Kidney epithelial cell (primary cell): ENCODE data around the gene PTPRT. TPM values are rescaled to one million over a fixed set of nuclear protein-coding genes. Genes with fewer than 3 reads are reported as not detected.

Experiments
- DNase-seq: peaks from one replicate; pipeline ENCODE4 v3.0.0-alpha.2; 2010; ENCODE audit warnings: low read depth
- H3K27me3 ChIP-seq: 2 replicates; pipeline ENCODE4 v1.6.0; 2011; ENCODE audit warnings: low read length; ENCODE audit not compliant: control insufficient read depth, insufficient read depth
- H3K36me3 ChIP-seq: 2 replicates; pipeline ENCODE4 v1.5.1; 2011; ENCODE audit warnings: low read length; ENCODE audit not compliant: control insufficient read depth, insufficient read depth
- H3K4me3 ChIP-seq: 2 replicates; pipeline ENCODE4 v1.5.1; 2011; ENCODE audit warnings: low read depth, mild to moderate bottlenecking, control low read depth, low read length
- CTCF ChIP-seq: IDR thresholded peaks from 2 replicates; pipeline ENCODE4 v1.5.1; 2011; ENCODE audit warnings: mild to moderate bottlenecking, moderate library complexity, low read length, control low read depth, inconsistent platforms; ENCODE audit not compliant: insufficient read depth, poor library complexity, severe bottlenecking
- total RNA-seq: library from RNA; depleted of rRNA; stranded (reverse); fragments of >200 nt; gene quantifications from 2 replicates; pipeline ENCODE4 v1.2.3, GENCODE V29; 2015

The PTPRT gene
- total RNA-seq, 1 donor from 2014 or later: 0.25 TPM

DNA sequence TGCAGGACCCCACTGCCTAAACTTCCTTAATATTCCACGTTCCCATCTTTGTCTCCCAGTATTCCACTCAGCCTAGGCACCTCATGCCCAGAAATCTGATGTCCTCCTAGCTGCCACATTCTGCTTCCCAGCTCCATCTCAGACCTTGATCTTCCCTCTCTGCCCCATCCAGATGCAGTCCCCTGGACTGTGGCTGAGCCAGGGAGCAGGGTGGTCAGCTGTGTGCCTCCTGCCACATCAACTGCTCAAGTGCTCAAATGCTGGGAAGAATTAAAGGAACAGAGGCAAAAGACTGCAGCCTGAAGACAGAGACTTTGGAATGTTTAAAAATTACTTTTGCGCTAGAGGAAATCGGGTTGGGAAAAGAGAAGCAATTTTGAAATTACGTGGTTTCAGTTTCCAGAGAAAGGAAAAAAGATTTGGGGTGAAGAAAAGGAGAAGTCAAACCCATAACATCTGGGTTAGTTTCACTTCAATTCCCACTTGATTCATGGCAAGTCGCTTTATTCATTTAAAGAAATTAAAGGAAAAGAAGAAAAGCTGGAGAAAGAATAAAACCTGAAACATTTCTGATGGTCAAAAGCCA, 704.8 kb downstream of the PTPRT start:
- no peak for TF ChIP-seq CTCF

DNA sequence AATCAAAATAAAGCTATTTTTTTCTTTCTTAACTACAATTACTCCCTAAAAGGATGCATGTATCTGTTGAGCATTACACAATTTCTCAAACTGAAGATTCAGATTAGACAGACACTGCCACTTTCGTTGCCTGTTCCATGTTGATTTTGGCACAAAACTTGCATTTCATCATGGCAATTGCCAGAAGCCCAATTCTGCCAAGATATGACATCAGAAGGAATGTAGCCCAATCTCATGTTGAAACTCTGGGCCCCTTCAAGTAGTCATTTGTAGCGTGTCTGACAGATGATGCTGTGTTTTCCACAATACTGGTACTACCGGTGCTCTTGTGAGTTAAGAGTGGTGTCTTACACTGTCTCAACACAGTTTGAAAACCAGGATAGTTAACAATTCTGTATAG, 705.4 kb downstream of the PTPRT start:
- Histone ChIP-seq H3K4me3 (no peak overlapping the region), H3K27me3 (no peaks in the 10 kb centered on the region), H3K36me3 (no peaks in the 10 kb centered on the region)
- no peak for TF ChIP-seq CTCF
- DNase-seq: no peak

More for the DNA sequence above, 704.8 kb downstream of the PTPRT start:
- H3K4me3 ChIP-seq: no peak overlapping the region
- H3K27me3 ChIP-seq: no peaks in the 10 kb centered on the region
- no peak for DNase-seq
- H3K36me3 ChIP-seq: no peaks in the 10 kb centered on the region

- no peak for DNase-seq
- H3K27me3 ChIP-seq: no peaks in the 10 kb centered on the region
- no peaks in the 10 kb centered on the region for H3K36me3 ChIP-seq
- TF ChIP-seq CTCF: peak; percentile 44
- no peak overlapping the region for H3K4me3 ChIP-seq
Observed at GRCh38 chr20:42483730-42484303, 705.9 kb downstream of the PTPRT start.

GRCh38 chr20:42482808-42483207, 706.9 kb downstream of the PTPRT start:
- no peaks in the 10 kb centered on the region for H3K36me3 ChIP-seq
- no peak overlapping the region for H3K4me3 ChIP-seq
- no peak for TF ChIP-seq CTCF
- no peak for DNase-seq
- H3K27me3 ChIP-seq: no peaks in the 10 kb centered on the region

DNA sequence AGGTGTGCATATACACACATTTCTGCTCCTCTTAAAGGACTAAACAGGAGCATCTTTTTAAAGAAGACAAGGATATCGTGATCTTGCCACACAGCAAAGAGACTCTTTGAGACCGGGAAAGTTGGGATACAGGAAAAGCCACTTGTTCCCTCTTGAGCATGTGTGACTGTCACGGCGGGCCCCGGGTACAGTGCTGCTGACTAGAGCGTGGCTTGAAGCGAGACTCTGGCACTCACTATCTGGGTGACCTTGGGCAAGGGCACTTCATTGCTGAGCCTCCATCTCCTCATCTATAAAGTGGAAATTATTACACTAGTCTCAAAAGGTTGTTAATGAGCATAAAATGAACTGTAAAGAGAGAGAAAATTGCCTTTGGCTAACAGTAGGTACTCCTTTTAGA, 713.9 kb downstream of the PTPRT start:
- DNase-seq: no peak
- Histone ChIP-seq H3K36me3 (no peaks in the 10 kb centered on the region), H3K4me3 (no peak overlapping the region), H3K27me3 (no peaks in the 10 kb centered on the region)
- TF ChIP-seq CTCF: no peak

DNA sequence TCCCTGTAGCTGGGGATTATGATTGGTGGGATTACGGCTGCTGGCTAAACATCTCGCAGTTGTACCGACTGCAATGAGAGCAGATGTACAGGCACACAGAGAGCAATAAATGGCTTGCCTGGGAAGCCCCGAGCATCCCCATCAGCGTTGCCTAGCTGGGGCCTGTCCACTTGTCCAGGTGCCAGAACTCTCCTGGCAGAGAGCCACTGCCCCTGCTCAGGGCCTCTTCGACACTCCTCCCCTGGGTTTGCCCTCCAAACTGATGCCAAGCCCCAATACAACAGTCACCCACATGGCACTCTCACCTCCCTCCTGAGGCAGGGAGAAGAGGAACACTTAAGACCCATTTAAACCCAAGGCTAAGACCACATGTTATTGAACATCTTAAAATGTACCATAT, 715.1 kb downstream of the PTPRT start:
- no peak for DNase-seq
- Histone ChIP-seq H3K4me3 (no peak overlapping the region), H3K27me3 (no peaks in the 10 kb centered on the region), H3K36me3 (no peaks in the 10 kb centered on the region)
- TF ChIP-seq CTCF: no peak
